Measurements from ENCODE around the gene GET3.

Gene GET3

DNA sequence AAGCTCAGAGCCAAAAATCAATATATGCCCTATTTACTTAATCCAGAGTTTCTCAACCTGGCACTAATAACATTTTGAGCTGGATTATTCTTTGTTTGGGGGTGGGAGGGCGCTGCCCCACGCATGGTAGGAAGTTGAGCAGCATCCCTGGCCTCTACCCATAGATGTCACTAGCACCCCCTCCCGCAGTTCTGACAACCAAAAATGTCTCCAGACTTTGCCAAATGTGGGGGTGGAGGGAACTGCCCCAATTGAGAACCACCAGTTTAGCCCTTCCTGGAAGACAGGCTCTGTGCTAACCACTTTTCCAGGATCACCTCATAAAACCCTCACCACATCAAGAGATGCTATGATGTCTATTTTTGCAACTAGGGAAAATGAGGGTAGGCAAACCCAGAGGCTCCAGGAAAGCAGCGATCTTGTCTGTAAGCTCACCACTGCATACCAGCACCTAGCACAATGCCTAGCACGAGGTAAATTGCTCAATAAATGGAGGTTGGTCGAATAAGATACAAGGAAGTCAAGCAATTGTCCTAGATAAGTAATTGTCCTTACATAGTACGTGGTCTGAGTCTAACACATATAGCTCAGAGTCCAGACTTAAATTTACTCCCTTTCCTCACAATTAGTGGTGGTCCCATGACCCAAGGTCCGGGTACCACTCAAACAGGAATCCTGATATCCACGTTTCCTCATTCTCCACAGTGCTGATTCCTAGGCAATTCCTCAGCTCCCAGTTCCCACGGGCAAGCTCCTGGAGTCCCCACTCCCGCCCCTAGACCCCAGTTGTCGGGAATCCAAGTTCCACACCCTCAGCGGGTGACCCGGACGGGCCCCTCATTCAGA is 3.7 kb upstream of the GET3 start:
- no peaks in the 10 kb centered on the region for H3K36me3 ChIP-seq (ENCODE audit: control insufficient read depth, insufficient read depth, low read length)
- H3K27me3 ChIP-seq (ENCODE audit: control insufficient read depth, insufficient read depth, low read length): no peaks in the 10 kb centered on the region
- H3K4me1 ChIP-seq (ENCODE audit: control insufficient read depth, insufficient read depth, low read length): peaks cover 34% of the 10 kb centered on the region
- H3K9ac ChIP-seq (ENCODE audit: low read length): peak overlapping the region; percentile 96
- peak overlapping the region; percentile 90 for H3K4me3 ChIP-seq (ENCODE audit: low read length)
- no peaks in the 10 kb centered on the region for H3K9me3 ChIP-seq (ENCODE audit: control insufficient read depth, low read length)

DNA sequence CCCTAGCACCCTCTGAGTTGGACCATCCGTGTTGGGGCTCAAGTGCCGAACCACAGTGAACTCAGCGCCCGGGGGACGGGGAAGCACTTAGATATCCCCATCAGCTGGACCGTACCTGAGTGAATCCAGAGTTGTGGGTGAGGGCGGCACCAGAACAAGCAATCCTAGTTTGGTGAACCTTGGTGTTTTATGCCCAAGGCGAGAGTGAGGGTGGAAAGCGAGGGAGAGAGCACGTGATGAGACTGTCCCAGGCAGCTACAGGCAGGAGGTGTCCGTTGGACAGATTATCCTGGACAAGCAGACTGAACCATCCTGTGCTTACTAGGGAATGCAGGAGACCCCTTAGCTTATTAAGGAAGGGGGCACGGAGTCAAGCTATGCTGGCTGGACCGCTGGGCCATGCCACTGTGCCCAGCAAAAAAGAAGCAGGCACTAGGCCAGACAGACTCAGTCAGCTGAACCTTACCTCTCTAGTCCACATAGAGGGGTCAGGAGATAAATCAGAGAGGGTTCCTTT is 596 bp downstream of the GET3 start:
- Histone ChIP-seq H3K9me3 (ENCODE audit: control insufficient read depth, low read length) (no peaks in the 10 kb centered on the region), H3K9ac (ENCODE audit: low read length) (peak overlapping the region; percentile 70), H3K27me3 (ENCODE audit: control insufficient read depth, insufficient read depth, low read length) (no peaks in the 10 kb centered on the region), H3K36me3 (ENCODE audit: control insufficient read depth, insufficient read depth, low read length) (no peaks in the 10 kb centered on the region), H3K4me3 (ENCODE audit: low read length) (peak overlapping the region; percentile 43), H3K4me1 (ENCODE audit: control insufficient read depth, insufficient read depth, low read length) (peaks cover 22% of the 10 kb centered on the region)

DNA sequence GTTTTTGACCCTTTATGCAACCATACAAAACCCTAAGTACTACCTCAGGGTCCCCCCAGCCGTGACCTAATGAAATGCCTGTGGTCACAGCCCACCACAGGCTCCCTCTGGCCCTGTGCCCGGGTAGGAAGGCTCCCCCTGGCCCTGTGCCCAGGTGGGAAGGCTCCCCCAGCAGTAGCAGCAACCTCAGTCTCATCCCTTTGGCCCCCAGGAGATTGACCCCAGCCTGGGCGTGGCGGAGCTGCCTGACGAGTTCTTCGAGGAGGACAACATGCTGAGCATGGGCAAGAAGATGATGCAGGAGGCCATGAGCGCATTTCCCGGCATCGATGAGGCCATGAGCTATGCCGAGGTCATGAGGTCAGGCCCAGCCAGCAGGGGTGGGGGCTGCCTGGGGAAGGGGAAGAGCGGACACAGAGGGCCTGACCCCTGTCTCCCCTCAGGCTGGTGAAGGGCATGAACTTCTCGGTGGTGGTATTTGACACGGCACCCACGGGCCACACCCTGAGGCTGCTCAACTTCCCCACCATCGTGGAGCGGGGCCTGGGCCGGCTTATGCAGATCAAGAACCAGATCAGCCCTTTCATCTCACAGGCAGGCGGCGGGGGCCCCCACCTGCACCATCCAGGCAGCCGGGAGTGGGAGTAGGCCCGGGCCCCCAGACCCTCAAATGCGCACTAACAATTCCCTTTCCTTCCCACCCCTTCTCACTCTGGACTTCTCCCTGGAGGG is 8.0 kb downstream of the GET3 start:
- Histone ChIP-seq H3K4me3 (ENCODE audit: low read length) (no peak overlapping the region), H3K27me3 (ENCODE audit: control insufficient read depth, insufficient read depth, low read length) (peaks cover 5% of the 10 kb centered on the region), H3K4me1 (ENCODE audit: control insufficient read depth, insufficient read depth, low read length) (no peaks in the 10 kb centered on the region), H3K9ac (ENCODE audit: low read length) (no peak overlapping the region), H3K36me3 (ENCODE audit: control insufficient read depth, insufficient read depth, low read length) (peaks cover 4% of the 10 kb centered on the region), H3K9me3 (ENCODE audit: control insufficient read depth, low read length) (no peaks in the 10 kb centered on the region)

DNA sequence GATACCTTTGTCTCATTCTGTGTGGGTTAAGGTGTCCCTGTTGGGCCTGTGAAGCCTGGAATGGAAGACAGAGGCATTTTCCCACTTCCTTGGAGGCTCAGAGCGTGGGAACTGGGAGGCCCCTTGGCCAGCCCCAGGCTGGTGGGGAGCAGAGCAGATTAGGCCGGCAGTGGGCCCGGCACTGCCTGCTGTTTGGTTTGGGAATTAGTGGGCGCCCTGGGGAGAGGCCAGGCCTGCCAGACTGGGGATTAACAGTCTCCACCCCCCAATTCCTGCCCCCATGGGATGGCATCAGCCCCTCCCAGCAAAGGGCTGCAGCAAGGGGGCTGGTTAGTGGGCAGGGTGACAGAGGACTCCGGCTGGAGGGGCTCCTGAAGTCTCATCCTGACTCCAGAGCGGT is 11.2 kb downstream of the GET3 start:
- no peaks in the 10 kb centered on the region for H3K4me1 ChIP-seq (ENCODE audit: control insufficient read depth, insufficient read depth, low read length)
- H3K4me3 ChIP-seq (ENCODE audit: low read length): no peak overlapping the region
- H3K27me3 ChIP-seq (ENCODE audit: control insufficient read depth, insufficient read depth, low read length): peaks cover 21% of the 10 kb centered on the region
- no peak overlapping the region for H3K9ac ChIP-seq (ENCODE audit: low read length)
- peaks cover 4% of the 10 kb centered on the region for H3K36me3 ChIP-seq (ENCODE audit: control insufficient read depth, insufficient read depth, low read length)
- H3K9me3 ChIP-seq (ENCODE audit: control insufficient read depth, low read length): no peaks in the 10 kb centered on the region

DNA sequence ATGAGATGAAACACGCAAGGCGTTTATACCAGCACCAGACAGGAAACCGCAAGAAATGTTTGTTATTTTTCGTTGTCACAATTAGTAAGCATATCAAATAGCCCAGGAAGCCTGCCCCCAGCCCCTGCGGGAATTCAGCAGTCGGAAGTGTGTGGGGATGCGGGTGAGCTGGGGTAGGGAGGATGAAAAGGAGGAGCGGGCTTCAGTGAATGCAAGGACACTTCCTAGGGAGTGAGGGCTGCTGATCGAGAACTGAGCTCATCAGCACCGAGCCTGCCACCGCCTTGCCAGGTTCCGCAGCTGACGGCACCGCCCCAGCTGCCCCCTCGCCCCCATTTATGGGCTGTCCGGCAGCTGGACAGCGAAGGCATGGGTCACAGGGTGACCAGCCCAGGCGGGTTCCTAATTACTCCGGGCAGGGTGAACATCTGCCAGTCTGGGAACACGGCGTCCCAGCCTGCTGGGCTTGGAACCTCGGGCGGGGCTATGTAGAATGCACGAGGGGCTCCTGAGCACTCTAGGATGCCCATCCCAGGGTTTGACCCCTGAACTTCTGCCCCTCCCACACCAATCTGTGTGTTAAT is 12.7 kb downstream of the GET3 start:
- no peaks in the 10 kb centered on the region for H3K4me1 ChIP-seq (ENCODE audit: control insufficient read depth, insufficient read depth, low read length)
- no peak overlapping the region for H3K4me3 ChIP-seq (ENCODE audit: low read length)
- peaks cover 4% of the 10 kb centered on the region for H3K36me3 ChIP-seq (ENCODE audit: control insufficient read depth, insufficient read depth, low read length)
- H3K9me3 ChIP-seq (ENCODE audit: control insufficient read depth, low read length): no peaks in the 10 kb centered on the region
- H3K27me3 ChIP-seq (ENCODE audit: control insufficient read depth, insufficient read depth, low read length): peaks cover 23% of the 10 kb centered on the region
- H3K9ac ChIP-seq (ENCODE audit: low read length): no peak overlapping the region

DNA sequence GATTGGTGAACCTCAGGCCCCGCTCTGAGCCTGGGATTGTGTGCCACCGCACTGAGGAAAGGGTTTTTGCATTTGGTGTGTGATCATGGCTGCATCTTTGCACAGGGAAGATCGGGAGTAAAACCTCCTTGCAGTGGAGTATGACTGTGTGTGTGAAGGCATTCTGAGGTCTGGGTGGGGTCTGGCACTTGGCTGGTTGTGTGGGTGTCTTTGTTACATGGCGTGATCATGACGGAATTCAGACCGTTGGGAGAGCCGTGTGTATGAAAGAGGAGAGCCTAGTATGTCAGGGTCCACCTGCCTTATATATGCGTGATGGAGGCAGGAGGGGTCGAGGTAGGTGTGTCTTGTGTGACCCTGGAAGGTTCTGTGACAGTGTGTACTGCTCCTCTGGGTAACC is 13.6 kb downstream of the GET3 start:
- no peak overlapping the region for H3K9ac ChIP-seq (ENCODE audit: low read length)
- no peak overlapping the region for H3K4me3 ChIP-seq (ENCODE audit: low read length)
- H3K27me3 ChIP-seq (ENCODE audit: control insufficient read depth, insufficient read depth, low read length): peaks cover 23% of the 10 kb centered on the region
- peaks cover 4% of the 10 kb centered on the region for H3K36me3 ChIP-seq (ENCODE audit: control insufficient read depth, insufficient read depth, low read length)
- no peaks in the 10 kb centered on the region for H3K4me1 ChIP-seq (ENCODE audit: control insufficient read depth, insufficient read depth, low read length)
- H3K9me3 ChIP-seq (ENCODE audit: control insufficient read depth, low read length): no peaks in the 10 kb centered on the region

DNA sequence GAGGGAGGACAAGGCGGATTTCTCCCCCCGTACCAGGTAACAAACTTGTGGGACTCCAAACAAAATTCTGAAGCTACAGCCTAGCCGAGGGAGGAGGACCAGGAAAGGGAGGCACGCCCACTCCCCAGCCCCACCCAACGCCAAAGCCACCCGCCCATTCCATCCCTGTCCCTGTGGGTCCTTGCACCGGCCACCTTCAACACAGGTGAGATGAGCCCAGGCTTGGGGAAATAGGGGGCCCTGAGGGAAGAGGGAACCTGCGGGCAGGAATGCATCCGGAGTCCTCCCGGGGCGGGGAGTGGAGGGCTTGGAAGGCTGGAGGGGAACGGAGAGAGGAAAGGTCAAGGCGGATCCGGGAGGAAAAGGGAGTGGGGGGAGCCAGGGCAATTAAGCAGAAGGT is 14.3 kb downstream of the GET3 start, which contains the start of gene BEST2:
TSS of gene BEST2 (plus strand) at position 157 of the 400 bp plus-strand sequence. CDS start 802 bp downstream, outside the sequence.
- Histone ChIP-seq H3K36me3 (ENCODE audit: control insufficient read depth, insufficient read depth, low read length) (peaks cover 4% of the 10 kb centered on the region), H3K4me1 (ENCODE audit: control insufficient read depth, insufficient read depth, low read length) (no peaks in the 10 kb centered on the region), H3K27me3 (ENCODE audit: control insufficient read depth, insufficient read depth, low read length) (peaks cover 23% of the 10 kb centered on the region), H3K9me3 (ENCODE audit: control insufficient read depth, low read length) (no peaks in the 10 kb centered on the region), H3K9ac (ENCODE audit: low read length) (no peak within 1 kb of the TSS), H3K4me3 (ENCODE audit: low read length) (no peak within 1 kb of the TSS)

- no peak overlapping the region for H3K9ac ChIP-seq (ENCODE audit: low read length)
- peaks cover 2% of the 10 kb centered on the region for H3K36me3 ChIP-seq (ENCODE audit: control insufficient read depth, insufficient read depth, low read length)
- H3K9me3 ChIP-seq (ENCODE audit: control insufficient read depth, low read length): no peaks in the 10 kb centered on the region
- no peaks in the 10 kb centered on the region for H3K4me1 ChIP-seq (ENCODE audit: control insufficient read depth, insufficient read depth, low read length)
- H3K4me3 ChIP-seq (ENCODE audit: low read length): no peak overlapping the region
- H3K27me3 ChIP-seq (ENCODE audit: control insufficient read depth, insufficient read depth, low read length): peaks cover 23% of the 10 kb centered on the region
These were observed 14.9 kb downstream of the GET3 start for GRCh38 chr19:12752056-12752781.

GRCh38 chr19:12754465-12755196 is 17.3 kb downstream of the GET3 start:
- H3K9ac ChIP-seq (ENCODE audit: low read length): no peak overlapping the region
- H3K4me1 ChIP-seq (ENCODE audit: control insufficient read depth, insufficient read depth, low read length): peaks cover 10% of the 10 kb centered on the region
- H3K9me3 ChIP-seq (ENCODE audit: control insufficient read depth, low read length): no peaks in the 10 kb centered on the region
- no peak overlapping the region for H3K4me3 ChIP-seq (ENCODE audit: low read length)
- H3K36me3 ChIP-seq (ENCODE audit: control insufficient read depth, insufficient read depth, low read length): no peaks in the 10 kb centered on the region
- H3K27me3 ChIP-seq (ENCODE audit: control insufficient read depth, insufficient read depth, low read length): peaks cover 23% of the 10 kb centered on the region

- no peaks in the 10 kb centered on the region for H3K36me3 ChIP-seq (ENCODE audit: control insufficient read depth, insufficient read depth, low read length)
- H3K9me3 ChIP-seq (ENCODE audit: control insufficient read depth, low read length): no peaks in the 10 kb centered on the region
- no peak overlapping the region for H3K9ac ChIP-seq (ENCODE audit: low read length)
- H3K4me1 ChIP-seq (ENCODE audit: control insufficient read depth, insufficient read depth, low read length): peaks cover 10% of the 10 kb centered on the region
- H3K27me3 ChIP-seq (ENCODE audit: control insufficient read depth, insufficient read depth, low read length): peaks cover 11% of the 10 kb centered on the region
- no peak overlapping the region for H3K4me3 ChIP-seq (ENCODE audit: low read length)
These were observed 19.0 kb downstream of the GET3 start for GRCh38 chr19:12756150-12756883.
